Measurements from ENCODE around the gene ARHGAP23.
"Not testable (repeated sequence)": the region's sequence is repeated elsewhere in the genome, so short reads cannot be mapped to it uniquely, and the experiment has no call there.

Gene ARHGAP23

GRCh38 chr17:38528141-38528540, 99.9 kb downstream of the ARHGAP23 start:
- DNase-seq: not testable (repeated sequence)

GRCh38 chr17:38530856-38531255, 102.6 kb downstream of the ARHGAP23 start:
- not testable (repeated sequence) for DNase-seq

GRCh38 chr17:38531761-38532160, 103.5 kb downstream of the ARHGAP23 start:
- DNase-seq: not testable (repeated sequence)

- DNase-seq: no peak
Observed at GRCh38 chr17:38532451-38532850, 104.2 kb downstream of the ARHGAP23 start.

GRCh38 chr17:38533241-38533640, 105.0 kb downstream of the ARHGAP23 start:
- DNase-seq: no peak

GRCh38 chr17:38533866-38534497, 105.7 kb downstream of the ARHGAP23 start:
- DNase-seq: no peak

- no peak for DNase-seq
Observed at GRCh38 chr17:38534498-38534885, 106.2 kb downstream of the ARHGAP23 start.

GRCh38 chr17:38535886-38536285, 107.6 kb downstream of the ARHGAP23 start:
- DNase-seq: no peak

GRCh38 chr17:38536661-38537060, 108.4 kb downstream of the ARHGAP23 start:
- no peak for DNase-seq

- DNase-seq: no peak
Observed at GRCh38 chr17:38538906-38539305, 110.6 kb downstream of the ARHGAP23 start.

- no peak for DNase-seq
Observed at GRCh38 chr17:38539386-38539785, 111.1 kb downstream of the ARHGAP23 start.

GRCh38 chr17:38540514-38541045, 112.3 kb downstream of the ARHGAP23 start:
- DNase-seq: no peak

GRCh38 chr17:38541281-38541680, 113.0 kb downstream of the ARHGAP23 start:
- no peak for DNase-seq

GRCh38 chr17:38542286-38542685, 114.0 kb downstream of the ARHGAP23 start:
- no peak for DNase-seq

GRCh38 chr17:38543403-38544174, 115.3 kb downstream of the ARHGAP23 start:
- no peak for DNase-seq

- DNase-seq: no peak
Observed at GRCh38 chr17:38544175-38544838, 116.0 kb downstream of the ARHGAP23 start.

- DNase-seq: peak in 1 of 14 donors; percentile 48
Observed at GRCh38 chr17:38544839-38545209, 116.6 kb downstream of the ARHGAP23 start.

- DNase-seq: no peak
Observed at GRCh38 chr17:38545531-38546225, 117.4 kb downstream of the ARHGAP23 start.

GRCh38 chr17:38546396-38546795, 118.1 kb downstream of the ARHGAP23 start:
- no peak for DNase-seq

GRCh38 chr17:38547444-38547843, 119.2 kb downstream of the ARHGAP23 start:
- DNase-seq: no peak

- DNase-seq: no peak
Observed at GRCh38 chr17:38549285-38549684, 121.0 kb downstream of the ARHGAP23 start.

GRCh38 chr17:38550661-38551060, 122.4 kb downstream of the ARHGAP23 start:
- DNase-seq: peak in 7 of 14 donors; percentile 20 to 81 (median 32)

GRCh38 chr17:38551121-38551520, 122.9 kb downstream of the ARHGAP23 start:
- DNase-seq: no peak

All from C1 segment of cervical spinal cord (tissue), 14 donors.